Suprapubic skin (tissue), 4 donors: Measurements from ENCODE around the gene IRAK1. TPM values are rescaled to one million over a fixed set of nuclear protein-coding genes. Genes with fewer than 3 reads are reported as not detected.
"Not testable (repeated sequence)": the region's sequence is repeated elsewhere in the genome, so short reads cannot be mapped to it uniquely, and the experiment has no call there.

ENCODE experiments used
- DNase-seq, 2 donors: peaks; one replicate each; pipeline ENCODE4 v3.0.0-alpha.2; 2019; ENCODE audit warnings: low spot score in 2 of 2
- H3K27ac ChIP-seq: fragments of 200-600 bp; sonication (generic); one replicate; pipeline ENCODE4 v1.5.1; 2019
- H3K27me3 ChIP-seq: fragments of 200-600 bp; sonication (generic); one replicate; pipeline ENCODE4 v1.5.1; 2019
- H3K36me3 ChIP-seq: fragments of 200-600 bp; sonication (generic); one replicate; pipeline ENCODE4 v1.5.1; 2019
- H3K4me1 ChIP-seq: fragments of 200-600 bp; sonication (generic); one replicate; pipeline ENCODE4 v1.5.1; 2019
- H3K4me3 ChIP-seq: fragments of 200-600 bp; sonication (generic); one replicate; pipeline ENCODE4 v1.5.1; 2019; ENCODE audit warnings: mild to moderate bottlenecking
- H3K9me3 ChIP-seq: fragments of 200-600 bp; sonication (generic); one replicate; pipeline ENCODE4 v1.5.1; 2019
- CTCF ChIP-seq, 2 donors: fragments of 200-600 bp in 1 of 2; fragments of 450-650 bp in 1 of 2; sonication (generic) in 1 of 2; IDR thresholded peaks; one replicate each; pipeline ENCODE4 v1.5.1; 2016 to 2019; ENCODE audit warnings: antibody characterized with exemption in 2 of 2, mild to moderate bottlenecking in 1 of 2, moderate library complexity in 1 of 2
- EP300 ChIP-seq: sonication (generic); formaldehyde crosslinking; IDR thresholded peaks from one replicate; pipeline ENCODE4 v1.6.1; 2017; ENCODE audit warnings: antibody characterized with exemption
- POLR2A ChIP-seq, 2 donors: fragments of 450-650 bp; IDR thresholded peaks; one replicate each; pipeline ENCODE4 v1.6.1; 2017; ENCODE audit warnings: antibody characterized with exemption in 2 of 2, mild to moderate bottlenecking in 2 of 2, moderate library complexity in 2 of 2
- POLR2AphosphoS5 ChIP-seq, 3 donors: sonication (generic); formaldehyde crosslinking; IDR thresholded peaks; one replicate each; pipeline ENCODE4 v1.6.1; 2017; ENCODE audit warnings: antibody characterized with exemption in 3 of 3
- WGBS: methylation state at CpG from one replicate; pipeline ENCODE4 v1.1.5; 2018; 5-methylcytosine and 5-hydroxymethylcytosine counted together
- total RNA-seq, 4 donors: library from RNA; depleted of rRNA; stranded (reverse); fragments of >200 nt; gene quantifications; one replicate each; pipeline ENCODE4 v1.1.0, GENCODE V29; 2016

The IRAK1 gene
- total RNA-seq, 4 donors from 2014 or later: 51.3 to 61.5 (median 58.3) TPM

GRCh38 chrX:153988493-153988892 is 31.2 kb downstream of the IRAK1 start:
- TF ChIP-seq EP300 (no peak), POLR2A (IDR thresholded peaks at IDR 0.05) (no peak), POLR2AphosphoS5 (IDR thresholded peaks at IDR 0.05) (no peak), CTCF (IDR thresholded peaks at IDR 0.05) (no peak)
- Histone ChIP-seq H3K4me1 (peaks cover 18% of the 10 kb centered on the region), H3K36me3 (no peaks in the 10 kb centered on the region), H3K4me3 (no peak overlapping the region), H3K27ac (no peak overlapping the region), H3K9me3 (no peaks in the 10 kb centered on the region), H3K27me3 (no peaks in the 10 kb centered on the region)
- 78% methylated on average over 12 of the region's 12 CpGs for WGBS
- no peak for DNase-seq

- Histone ChIP-seq H3K27ac (peak overlapping the region; percentile 59), H3K4me3 (no peak overlapping the region), H3K9me3 (no peaks in the 10 kb centered on the region), H3K36me3 (no peaks in the 10 kb centered on the region), H3K4me1 (peaks cover 18% of the 10 kb centered on the region), H3K27me3 (no peaks in the 10 kb centered on the region)
- no peak for DNase-seq
- TF ChIP-seq EP300 (no peak), POLR2AphosphoS5 (IDR thresholded peaks at IDR 0.05) (no peak), CTCF (IDR thresholded peaks at IDR 0.05) (no peak), POLR2A (IDR thresholded peaks at IDR 0.05) (no peak)
- WGBS: 72% methylated on average over 10 of the region's 20 CpGs
Measured at GRCh38 chrX:153984351-153985178, 35.1 kb downstream of the IRAK1 start.

- peaks cover 18% of the 10 kb centered on the region for H3K4me1 ChIP-seq
- no peak for DNase-seq
- WGBS: 88% methylated on average over 11 of the region's 12 CpGs
- H3K9me3 ChIP-seq: no peaks in the 10 kb centered on the region
- H3K27ac ChIP-seq: no peak overlapping the region
- no peaks in the 10 kb centered on the region for H3K27me3 ChIP-seq
- no peak overlapping the region for H3K4me3 ChIP-seq
- TF ChIP-seq CTCF (IDR thresholded peaks at IDR 0.05) (no peak), POLR2A (IDR thresholded peaks at IDR 0.05) (no peak)
- H3K36me3 ChIP-seq: no peaks in the 10 kb centered on the region
Measured at GRCh38 chrX:153983321-153983801, 36.3 kb downstream of the IRAK1 start.

DNA sequence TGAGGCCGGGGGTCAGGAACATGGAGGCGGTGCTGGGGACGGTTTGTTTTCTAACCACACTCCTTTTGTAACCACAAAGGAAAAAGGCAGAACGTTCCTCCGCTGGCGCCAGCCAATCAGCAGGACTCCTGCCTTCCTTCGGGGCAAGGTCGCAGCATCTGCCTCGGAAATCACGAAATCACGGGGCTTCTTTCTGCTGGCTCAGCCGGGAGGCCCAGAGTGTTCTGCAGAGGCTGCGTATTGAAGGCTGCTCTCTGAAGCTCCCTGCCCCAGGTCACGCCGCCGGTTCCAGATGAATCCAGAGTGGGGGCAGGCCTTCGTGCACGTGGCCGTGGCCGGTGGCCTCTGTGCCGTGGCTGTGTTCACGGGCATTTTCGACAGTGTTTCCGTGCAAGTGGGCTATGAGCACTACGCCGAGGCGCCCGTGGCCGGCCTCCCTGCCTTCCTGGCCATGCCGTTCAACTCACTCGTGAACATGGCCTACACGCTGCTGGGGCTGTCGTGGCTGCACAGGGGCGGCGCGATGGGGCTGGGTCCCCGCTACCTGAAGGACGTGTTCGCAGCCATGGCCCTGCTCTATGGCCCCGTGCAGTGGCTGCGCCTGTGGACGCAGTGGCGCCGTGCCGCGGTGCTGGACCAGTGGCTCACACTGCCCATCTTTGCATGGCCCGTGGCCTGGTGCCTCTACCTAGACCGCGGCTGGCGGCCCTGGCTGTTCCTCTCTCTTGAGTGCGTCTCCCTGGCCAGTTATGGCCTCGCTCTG is 37.8 kb downstream of the IRAK1 start:
- Histone ChIP-seq H3K4me3 (no peak overlapping the region), H3K4me1 (peaks cover 18% of the 10 kb centered on the region), H3K27me3 (no peaks in the 10 kb centered on the region), H3K9me3 (no peaks in the 10 kb centered on the region), H3K36me3 (no peaks in the 10 kb centered on the region), H3K27ac (peak overlapping the region; percentile 34)
- 83% methylated on average over 42 of the region's 52 CpGs for WGBS
- no peak for TF ChIP-seq CTCF (IDR thresholded peaks at IDR 0.05)
- TF ChIP-seq EP300: no peak
- TF ChIP-seq POLR2AphosphoS5 (IDR thresholded peaks at IDR 0.05): no peak
- TF ChIP-seq POLR2A (IDR thresholded peaks at IDR 0.05): no peak
- peak in 1 of 2 donors; percentile 66 for DNase-seq

DNA sequence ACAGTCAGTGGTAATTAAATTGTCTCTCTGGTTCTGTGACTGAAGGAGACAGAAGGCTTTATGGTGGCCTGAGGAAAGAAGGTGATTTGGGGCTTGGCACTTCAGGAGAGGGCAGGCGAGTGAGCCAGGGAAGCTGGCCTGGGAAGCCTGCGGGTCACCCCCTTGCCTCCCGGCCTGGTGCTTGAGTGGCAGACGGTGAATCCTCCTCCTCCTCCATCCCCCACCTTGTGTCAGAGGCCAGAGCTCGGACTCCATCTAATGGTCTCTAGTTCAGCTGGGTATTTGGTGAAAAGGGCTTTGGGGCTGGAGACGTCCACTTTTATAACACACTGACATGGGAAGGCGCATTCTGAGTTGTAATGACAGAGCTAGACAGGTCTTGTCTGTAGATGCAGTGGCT is 38.5 kb downstream of the IRAK1 start:
- Histone ChIP-seq H3K4me3 (no peak overlapping the region), H3K9me3 (no peaks in the 10 kb centered on the region), H3K27me3 (no peaks in the 10 kb centered on the region), H3K27ac (peak overlapping the region; percentile 10), H3K4me1 (peaks cover 18% of the 10 kb centered on the region), H3K36me3 (no peaks in the 10 kb centered on the region)
- 82% methylated on average over 7 of the region's 7 CpGs for WGBS
- DNase-seq: no peak
- TF ChIP-seq POLR2A (IDR thresholded peaks at IDR 0.05): no peak
- TF ChIP-seq CTCF (IDR thresholded peaks at IDR 0.05): no peak
- TF ChIP-seq POLR2AphosphoS5 (IDR thresholded peaks at IDR 0.05): no peak
- no peak for TF ChIP-seq EP300

DNA sequence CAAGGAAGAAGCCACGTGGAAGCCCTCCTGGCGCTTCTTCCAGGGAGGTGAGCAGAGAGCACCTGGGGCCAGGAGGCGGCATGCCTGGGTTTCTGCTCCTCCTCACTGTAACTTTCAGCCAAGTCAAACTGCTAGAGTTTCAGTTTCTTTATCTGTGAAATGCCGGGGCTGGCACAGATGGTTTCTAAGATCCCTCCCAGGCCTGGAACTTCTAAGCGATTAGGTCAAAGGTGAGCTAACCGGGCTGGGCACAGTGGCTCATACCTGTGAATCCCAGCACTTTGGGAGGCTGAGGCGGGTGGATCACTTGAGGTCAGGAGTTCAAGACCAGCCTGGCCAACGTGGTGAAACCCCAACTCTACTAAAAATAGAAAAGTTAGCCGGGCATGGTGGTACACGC is 39.3 kb downstream of the IRAK1 start:
- not testable (repeated sequence) for H3K4me3 ChIP-seq, H3K27ac ChIP-seq
- 61% methylated on average over 8 of the region's 10 CpGs for WGBS

More for the DNA sequence above, 39.3 kb downstream of the IRAK1 start:
- not testable (repeated sequence) for DNase-seq, H3K36me3 ChIP-seq, H3K9me3 ChIP-seq, H3K27me3 ChIP-seq
- peaks cover 12% of the 10 kb centered on the region for H3K4me1 ChIP-seq
